ENCODE measurements around the gene CTNNA1. TPM values are rescaled to one million over a fixed set of nuclear protein-coding genes. Genes with fewer than 3 reads are reported as not detected.

The CTNNA1 gene
- total and polyA plus RNA-seq, 2 experiments from 2014 or later, result 171 to 260 TPM

DNA sequence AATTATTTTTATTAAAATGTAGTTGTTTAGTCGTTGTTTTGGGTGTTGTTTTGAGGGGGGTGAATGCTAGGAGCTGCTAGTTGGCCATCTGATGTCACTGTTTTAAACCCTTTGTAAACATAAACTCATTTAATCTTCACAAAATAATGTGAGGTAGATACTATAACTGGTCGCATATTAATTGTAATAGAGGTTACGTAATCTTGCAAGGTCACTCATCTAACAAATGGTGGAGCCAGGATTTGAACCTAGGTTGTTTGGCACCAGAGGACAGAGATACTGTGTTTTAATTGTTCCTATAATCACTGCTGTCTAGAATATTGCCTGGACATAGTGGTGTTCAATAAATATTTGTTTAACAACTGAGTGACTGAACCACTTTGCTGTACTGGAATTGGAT, 67.5 kb downstream of the CTNNA1 start:
- Histone ChIP-seq H3K27ac (no peak overlapping the region), H3K36me3 (peaks cover 1% of the 10 kb centered on the region), H3K4me3 (no peak overlapping the region), H3K4me1 (ENCODE audit: low read depth) (peaks cover 5% of the 10 kb centered on the region), H3K9me3 (ENCODE audit: low read depth) (no peaks in the 10 kb centered on the region), H3K27me3 (no peaks in the 10 kb centered on the region)
- no peak for DNase-seq (ENCODE audit: low read depth in 1 of 2, low spot score in 1 of 2)
- TF ChIP-seq, protein P1, sequence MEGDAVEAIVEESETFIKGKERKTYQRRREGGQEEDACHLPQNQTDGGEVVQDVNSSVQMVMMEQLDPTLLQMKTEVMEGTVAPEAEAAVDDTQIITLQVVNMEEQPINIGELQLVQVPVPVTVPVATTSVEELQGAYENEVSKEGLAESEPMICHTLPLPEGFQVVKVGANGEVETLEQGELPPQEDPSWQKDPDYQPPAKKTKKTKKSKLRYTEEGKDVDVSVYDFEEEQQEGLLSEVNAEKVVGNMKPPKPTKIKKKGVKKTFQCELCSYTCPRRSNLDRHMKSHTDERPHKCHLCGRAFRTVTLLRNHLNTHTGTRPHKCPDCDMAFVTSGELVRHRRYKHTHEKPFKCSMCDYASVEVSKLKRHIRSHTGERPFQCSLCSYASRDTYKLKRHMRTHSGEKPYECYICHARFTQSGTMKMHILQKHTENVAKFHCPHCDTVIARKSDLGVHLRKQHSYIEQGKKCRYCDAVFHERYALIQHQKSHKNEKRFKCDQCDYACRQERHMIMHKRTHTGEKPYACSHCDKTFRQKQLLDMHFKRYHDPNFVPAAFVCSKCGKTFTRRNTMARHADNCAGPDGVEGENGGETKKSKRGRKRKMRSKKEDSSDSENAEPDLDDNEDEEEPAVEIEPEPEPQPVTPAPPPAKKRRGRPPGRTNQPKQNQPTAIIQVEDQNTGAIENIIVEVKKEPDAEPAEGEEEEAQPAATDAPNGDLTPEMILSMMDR (IDR thresholded peaks at IDR 0.05; ENCODE audit: low read depth, low read length), result no peak

GRCh38 chr5:138824516-138824915, 71.3 kb downstream of the CTNNA1 start:
- H3K36me3 ChIP-seq, result peaks cover 26% of the 10 kb centered on the region

DNA sequence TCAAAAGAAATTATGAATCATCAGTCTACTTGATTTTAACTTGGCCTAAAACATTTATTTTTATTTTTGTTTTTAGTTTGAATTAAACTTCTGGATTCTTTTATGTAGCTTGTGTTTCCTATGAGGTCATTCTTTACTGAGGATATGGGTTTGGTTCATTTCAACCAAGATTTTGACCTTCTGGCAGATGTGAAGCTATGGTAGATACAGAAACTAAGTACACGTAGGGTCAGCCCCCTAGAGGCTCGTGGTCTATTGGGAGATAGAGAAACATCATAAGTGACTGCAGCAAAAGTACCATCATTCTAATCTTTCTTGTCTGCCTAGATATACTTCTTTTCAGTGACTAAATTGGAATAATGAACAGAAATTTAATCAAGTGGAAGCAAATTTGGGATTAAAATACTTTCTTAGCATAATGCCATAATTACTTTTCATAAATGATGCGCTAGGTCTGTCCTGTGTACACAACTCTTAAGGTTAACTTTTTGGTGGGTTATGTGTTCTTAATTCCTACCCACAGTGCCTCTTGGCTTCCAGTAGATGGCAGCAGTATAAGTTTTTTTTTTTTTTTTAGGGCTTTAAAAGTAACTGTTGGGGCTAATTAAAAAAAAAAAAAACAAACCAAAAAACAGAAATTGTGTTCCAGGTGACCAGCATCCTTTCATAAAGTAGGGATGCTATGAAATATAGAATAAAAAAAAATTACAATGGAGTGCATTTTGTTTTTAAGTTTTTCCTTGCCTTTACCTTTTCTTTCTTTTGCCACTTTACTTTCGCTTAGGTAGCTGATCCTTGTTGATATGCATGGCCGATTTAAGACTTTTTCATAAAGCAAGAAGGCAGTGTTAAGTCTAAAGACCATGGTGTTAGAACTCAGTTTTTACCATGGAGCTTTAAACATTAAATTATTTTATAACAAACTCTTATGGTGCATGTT, 72.0 kb downstream of the CTNNA1 start:
- peak overlapping the region; percentile 49 for H3K27ac ChIP-seq
- peaks cover 5% of the 10 kb centered on the region for H3K4me1 ChIP-seq (ENCODE audit: low read depth)
- TF ChIP-seq, protein P1 (IDR thresholded peaks at IDR 0.05; ENCODE audit: low read depth, low read length), result peak; percentile 72
- no peaks in the 10 kb centered on the region for H3K27me3 ChIP-seq
- peaks cover 26% of the 10 kb centered on the region for H3K36me3 ChIP-seq
- no peaks in the 10 kb centered on the region for H3K9me3 ChIP-seq (ENCODE audit: low read depth)
- H3K4me3 ChIP-seq, result no peak overlapping the region
- DNase-seq (ENCODE audit: low read depth in 1 of 2, low spot score in 1 of 2), result peak; percentile 24 to 32

More at GRCh38 chr5:138824516-138824915, 71.3 kb downstream of the CTNNA1 start:
- no peaks in the 10 kb centered on the region for H3K9me3 ChIP-seq (ENCODE audit: low read depth)
- H3K27me3 ChIP-seq, result no peaks in the 10 kb centered on the region
- peak in 1 of 2 donors; percentile 41 for DNase-seq (ENCODE audit: low read depth in 1 of 2, low spot score in 1 of 2)
- H3K27ac ChIP-seq, result peak overlapping the region; percentile 42
- H3K4me3 ChIP-seq, result no peak overlapping the region
- peaks cover 5% of the 10 kb centered on the region for H3K4me1 ChIP-seq (ENCODE audit: low read depth)
- TF ChIP-seq, protein P1 (IDR thresholded peaks at IDR 0.05; ENCODE audit: low read depth, low read length), result no peak

- TF ChIP-seq, protein P1 (IDR thresholded peaks at IDR 0.05; ENCODE audit: low read depth, low read length), result no peak
- peaks cover 26% of the 10 kb centered on the region for H3K36me3 ChIP-seq
- H3K27me3 ChIP-seq, result no peaks in the 10 kb centered on the region
- no peak overlapping the region for H3K27ac ChIP-seq
- no peak for DNase-seq (ENCODE audit: low read depth in 1 of 2, low spot score in 1 of 2)
- H3K9me3 ChIP-seq (ENCODE audit: low read depth), result no peaks in the 10 kb centered on the region
- H3K4me1 ChIP-seq (ENCODE audit: low read depth), result peaks cover 6% of the 10 kb centered on the region
- H3K4me3 ChIP-seq, result no peak overlapping the region
Measured at GRCh38 chr5:138828556-138828955, 75.3 kb downstream of the CTNNA1 start.

DNA sequence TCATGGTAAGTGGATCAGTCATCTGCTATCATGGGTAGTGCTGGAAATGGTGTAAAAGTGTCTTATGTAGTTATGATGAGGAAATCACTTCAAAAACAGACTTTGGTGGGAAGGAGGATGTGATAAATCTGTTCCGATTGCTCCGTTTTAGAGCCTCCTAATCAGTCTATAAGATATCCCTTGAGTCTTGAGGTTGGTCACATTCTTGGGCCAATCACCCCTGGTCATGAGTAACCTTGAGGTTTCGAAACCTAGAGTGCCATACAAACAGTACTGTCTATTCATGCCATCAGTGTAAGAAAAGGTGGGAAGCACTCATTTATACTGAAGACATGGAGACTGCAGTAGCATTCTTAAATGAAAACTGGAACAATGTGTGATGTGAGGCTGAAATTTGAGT, 76.1 kb downstream of the CTNNA1 start:
- Histone ChIP-seq H3K27ac (no peak overlapping the region), H3K27me3 (no peaks in the 10 kb centered on the region), H3K36me3 (peaks cover 26% of the 10 kb centered on the region), H3K4me1 (ENCODE audit: low read depth) (peaks cover 6% of the 10 kb centered on the region), H3K4me3 (no peak overlapping the region), H3K9me3 (ENCODE audit: low read depth) (no peaks in the 10 kb centered on the region)
- DNase-seq (ENCODE audit: low read depth in 1 of 2, low spot score in 1 of 2), result peak in 1 of 2 donors; percentile 67
- TF ChIP-seq, protein P1 (IDR thresholded peaks at IDR 0.05; ENCODE audit: low read depth, low read length), result no peak

Data from cardiac muscle cell (in vitro differentiated cells and primary cell).